GM18870 (cell line): ENCODE results near the gene UVRAG.
"Not testable (repeated sequence)": the region's sequence is repeated elsewhere in the genome, so short reads cannot be mapped to it uniquely, and the experiment has no call there.

Experiments
- ATAC-seq: cut with Tn5 transposase; IDR thresholded peaks from one replicate; pipeline ENCODE4 v1.9.1; 2021; ENCODE audit warnings: moderate library complexity; ENCODE audit not compliant: unreplicated experiment

UVRAG gene

DNA sequence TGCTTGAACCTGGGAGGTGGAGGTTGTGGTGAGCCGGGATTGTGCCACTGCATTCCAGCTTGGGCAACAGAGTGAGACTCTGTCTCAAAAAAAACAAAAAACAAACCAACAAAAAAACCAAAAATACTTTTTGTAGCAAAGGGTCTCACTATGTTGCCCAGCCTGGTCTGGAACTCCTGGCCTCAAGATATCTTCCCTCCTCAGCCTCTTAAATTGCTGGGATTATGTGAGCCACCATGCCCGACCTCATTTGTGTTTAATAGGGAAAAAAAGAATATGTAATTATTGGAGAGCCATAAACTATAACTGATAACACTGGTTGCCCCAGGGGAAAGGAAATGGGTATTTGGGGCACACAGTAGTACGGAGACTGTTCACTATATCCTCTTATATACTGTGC lies 19.7 kb downstream of the UVRAG start:
- no peak for ATAC-seq

DNA sequence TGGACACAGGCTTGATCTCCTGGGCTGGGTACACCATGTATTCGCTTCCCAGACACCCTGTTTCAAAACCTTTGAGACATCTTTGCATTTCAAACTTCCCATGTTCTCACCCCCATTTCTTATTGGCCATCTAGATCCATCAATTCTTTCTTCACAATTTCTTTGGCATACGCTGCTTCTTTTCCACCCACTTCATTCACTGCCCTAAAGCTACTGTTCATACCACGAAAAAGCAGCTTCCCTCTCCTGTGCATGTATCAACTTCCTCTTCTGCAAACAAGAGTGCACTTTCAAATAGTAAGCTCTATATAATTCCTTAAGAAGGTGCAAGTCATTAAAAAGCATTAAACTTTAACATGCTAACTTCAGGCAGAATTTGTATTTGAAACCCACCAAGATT lies 21.4 kb downstream of the UVRAG start:
- no peak for ATAC-seq

DNA sequence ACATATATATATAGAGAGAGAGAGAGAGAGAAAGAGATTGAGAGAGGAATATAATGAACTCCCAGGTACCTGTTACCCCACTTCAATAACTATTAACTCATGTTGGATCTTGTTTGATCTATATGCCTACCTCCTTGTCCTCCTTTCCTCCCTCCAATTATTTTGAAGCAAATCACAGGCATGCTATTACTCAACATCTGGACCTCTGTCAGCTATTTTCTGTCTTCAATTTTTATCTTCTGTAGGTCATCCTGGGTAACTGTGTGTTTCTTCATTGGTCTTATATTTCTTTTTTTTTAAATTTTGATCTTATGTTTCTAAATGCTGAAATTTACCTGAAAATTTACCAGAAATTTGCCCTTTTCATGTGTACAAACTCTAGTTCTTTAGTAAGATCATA lies 24.8 kb downstream of the UVRAG start:
- ATAC-seq = no peak

DNA sequence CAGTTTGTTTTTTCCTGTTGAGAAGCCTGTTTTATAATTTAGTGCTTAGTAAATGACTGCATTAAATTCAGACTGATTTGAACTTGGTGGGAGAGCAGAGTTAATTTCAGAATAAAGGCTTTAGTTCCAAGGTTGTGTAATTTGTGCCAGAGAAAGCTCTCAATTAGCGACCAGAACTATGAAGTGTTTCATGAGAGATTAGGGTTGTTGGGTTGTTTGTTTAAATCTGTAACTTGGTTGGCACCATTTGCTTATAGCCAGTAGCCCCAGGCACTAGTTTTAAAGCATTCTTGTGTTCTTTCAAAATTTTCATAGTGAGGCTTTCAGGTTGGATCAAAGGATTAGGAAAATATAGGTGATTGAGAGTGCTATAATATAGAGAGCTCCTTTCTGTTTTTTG lies 25.5 kb downstream of the UVRAG start:
- ATAC-seq = no peak

DNA sequence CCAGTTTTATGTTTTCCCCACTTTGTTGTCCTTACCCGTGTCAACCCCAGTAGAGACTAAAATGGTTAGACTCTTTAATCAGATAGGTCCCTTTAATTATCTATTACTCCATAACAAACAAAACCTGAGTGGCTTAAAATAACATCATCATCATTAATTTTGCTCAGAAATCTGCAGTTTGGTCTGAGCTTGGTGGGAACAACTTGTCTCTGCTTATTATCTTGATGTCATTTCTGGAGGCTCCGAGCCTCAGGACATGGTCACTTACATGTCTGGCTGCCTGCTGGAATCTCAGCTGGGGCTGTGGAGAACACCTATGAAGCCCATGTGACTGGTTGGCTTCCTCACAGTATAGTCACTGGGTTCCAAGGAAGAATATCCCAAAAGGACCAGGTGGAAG lies 26.7 kb downstream of the UVRAG start:
- no peak for ATAC-seq

DNA sequence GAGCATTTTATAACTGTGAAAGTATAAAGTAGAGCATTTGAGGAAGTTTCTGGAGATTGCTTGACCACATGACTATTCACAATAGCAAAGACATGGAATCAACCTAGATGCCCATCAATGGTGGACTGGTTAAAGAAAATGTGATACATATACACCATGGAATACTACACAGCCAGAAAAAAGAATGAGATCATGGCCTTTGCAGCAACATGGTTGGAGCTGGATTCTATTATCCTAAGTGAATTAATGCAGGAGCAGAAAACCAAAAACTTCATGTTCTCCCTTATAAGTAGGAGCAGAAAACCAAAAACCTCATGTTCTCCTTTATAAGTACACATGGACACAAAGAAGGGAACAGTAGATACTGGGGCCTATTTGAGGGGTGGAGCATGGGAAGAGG lies 30.3 kb downstream of the UVRAG start:
- ATAC-seq = no peak

DNA sequence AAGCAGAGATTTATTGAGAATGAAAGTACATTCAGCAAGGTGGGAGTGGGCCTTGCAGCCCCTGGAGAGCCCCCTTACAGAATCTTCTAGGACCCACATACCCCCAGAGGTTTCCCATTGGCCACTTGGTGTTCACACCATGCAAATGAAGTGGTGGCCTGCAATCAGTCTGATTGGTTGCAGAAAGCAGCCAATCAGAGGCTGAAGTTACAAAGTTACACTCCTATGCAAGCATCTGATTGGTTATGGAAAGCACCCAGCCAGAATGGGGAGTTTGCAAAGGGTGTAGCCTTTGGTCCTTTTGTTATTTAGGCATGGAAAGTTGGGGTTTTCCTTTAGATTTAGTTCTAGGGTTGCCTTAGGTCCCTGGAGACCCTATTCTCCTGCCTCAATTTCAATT lies 34.9 kb downstream of the UVRAG start:
- ATAC-seq = no peak

DNA sequence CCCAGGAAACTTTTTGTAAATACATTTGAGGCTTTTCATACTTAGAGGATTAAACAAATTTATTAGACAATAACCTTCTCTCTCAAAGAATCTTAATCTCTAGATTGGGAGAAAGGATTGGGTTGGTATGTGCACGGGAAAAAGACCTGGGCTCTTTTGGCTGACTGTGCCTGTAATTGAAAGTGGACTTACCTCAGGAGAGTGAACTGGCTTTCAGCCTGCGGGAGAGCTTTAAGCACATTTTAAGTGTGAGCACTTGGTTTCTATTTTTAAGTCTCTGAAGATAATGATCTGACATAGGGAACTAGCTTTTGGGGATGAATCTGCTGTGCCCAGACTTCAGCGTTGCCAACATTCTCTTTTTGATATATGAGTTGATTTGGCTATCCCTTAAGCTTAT lies 35.8 kb downstream of the UVRAG start:
- no peak for ATAC-seq

DNA sequence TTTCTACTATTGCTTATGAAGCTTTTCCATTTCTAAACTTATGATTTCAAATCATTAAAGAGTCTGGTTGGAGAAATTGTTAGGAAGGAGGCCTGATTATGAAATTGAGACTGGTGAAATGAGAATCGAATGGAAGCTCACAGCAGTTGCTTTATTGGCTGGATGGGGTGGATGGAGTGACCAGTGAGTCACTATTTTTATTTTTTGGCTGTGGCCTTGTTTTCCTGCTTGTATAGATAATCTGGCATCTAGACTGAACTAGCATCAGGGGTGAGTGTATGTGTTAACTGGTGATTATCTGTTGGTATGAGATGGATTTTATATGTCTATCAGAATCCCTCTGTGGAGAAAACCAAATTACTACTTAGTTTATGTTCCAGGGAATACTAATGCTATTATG lies 36.2 kb downstream of the UVRAG start:
- ATAC-seq = no peak

DNA sequence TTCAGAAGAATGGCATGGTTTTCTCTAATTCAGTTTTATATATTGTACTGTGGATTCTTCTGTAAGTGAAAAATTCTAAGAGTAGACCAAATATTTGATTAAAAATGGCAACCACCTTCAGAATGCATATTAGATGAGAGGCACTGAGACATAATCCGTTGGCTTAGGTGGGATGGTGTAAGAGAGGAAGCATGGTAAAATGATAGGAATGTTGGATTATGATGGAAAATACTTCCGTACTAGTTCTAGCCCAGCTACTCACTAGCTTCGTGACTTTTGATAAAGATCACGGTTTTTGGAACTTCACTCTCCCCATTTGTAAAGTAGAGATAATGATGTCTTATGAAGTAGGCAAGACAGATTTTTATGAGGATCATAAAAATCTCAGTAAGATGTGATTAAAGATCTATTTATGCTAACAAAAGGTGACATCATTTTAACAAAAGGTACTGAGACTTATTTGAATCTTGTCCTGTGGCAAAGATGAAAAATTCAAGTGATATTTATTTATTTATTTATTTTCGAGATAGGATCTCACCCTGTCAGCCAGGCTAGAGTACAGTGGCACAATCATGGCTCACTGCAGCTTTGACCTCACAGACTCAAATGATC lies 37.5 kb downstream of the UVRAG start:
- ATAC-seq = no peak

DNA sequence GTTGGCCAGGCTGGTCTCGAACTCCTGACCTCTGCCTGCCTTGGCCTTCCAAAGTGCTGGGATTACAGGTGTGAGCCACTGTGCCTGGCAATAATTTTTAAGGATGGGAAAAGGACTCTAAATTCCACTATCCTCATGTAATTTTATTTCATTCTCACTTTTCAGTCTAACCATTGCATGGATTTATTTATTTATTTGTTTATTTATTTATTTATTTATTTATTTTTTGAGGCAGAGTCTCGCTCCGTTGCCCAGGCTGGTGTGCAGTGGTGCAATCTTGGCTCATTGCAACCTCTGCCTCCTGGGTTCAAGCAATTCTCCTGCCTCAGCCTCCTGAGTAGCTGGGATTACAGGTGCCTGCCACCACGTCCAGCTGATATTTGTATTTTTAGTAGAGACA lies 38.6 kb downstream of the UVRAG start:
- not testable (repeated sequence) for ATAC-seq

DNA sequence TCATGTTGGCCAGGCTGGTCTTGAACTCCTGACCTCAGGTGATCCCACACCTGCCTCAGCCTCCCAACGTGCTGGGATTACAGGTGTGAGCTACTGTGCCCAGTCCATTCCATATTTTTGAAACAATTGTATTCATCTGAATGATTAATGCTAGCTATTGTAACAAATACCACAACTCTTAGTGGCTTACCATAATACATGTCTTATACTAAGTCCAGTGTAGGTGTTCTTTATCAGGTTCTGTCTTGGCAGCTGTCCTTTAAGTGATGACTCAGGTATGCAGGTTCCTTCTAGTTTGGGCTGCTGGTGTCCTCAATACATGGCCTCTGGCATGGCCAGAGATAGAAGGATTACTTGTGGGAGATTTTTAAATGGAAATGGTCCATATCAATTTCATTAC lies 39.0 kb downstream of the UVRAG start:
- no peak for ATAC-seq

DNA sequence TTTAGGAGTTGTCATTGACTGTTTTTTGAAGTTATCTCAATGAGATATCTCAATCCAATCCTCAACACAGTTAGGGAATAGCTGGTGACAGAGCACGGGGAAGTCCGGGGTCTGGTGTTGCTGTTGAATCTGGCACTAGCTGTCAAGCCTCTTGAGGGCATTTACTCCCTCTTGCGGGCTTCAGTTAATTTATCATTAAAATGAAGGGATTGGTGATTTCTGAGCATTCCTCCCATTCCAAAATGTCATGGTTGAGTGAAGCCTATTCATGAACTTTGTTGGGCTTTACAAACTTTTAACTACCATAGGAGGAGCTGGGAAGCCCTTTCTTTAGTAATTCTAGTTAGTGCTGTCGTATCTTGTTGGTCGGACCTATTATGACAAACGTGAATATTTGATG lies 40.2 kb downstream of the UVRAG start:
- ATAC-seq = no peak

DNA sequence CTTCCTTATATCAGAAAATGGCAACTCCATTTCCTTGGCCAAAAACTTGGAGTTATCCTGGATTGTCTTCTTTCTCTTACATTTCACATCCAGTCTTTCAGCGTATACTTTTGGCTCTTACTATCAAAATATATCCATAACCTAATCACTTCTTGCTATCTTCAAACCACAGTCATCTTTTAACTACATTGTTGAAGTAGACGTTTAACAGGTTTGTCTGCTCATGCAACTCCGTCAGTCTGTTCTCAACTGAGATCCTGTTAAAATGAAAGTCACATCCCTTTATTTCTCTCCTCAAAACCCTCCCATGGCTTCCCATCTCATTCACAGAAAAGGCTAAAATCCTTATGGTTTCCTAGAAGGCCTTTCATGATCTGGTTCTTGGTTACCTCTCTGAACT lies 41.9 kb downstream of the UVRAG start:
- no peak for ATAC-seq

DNA sequence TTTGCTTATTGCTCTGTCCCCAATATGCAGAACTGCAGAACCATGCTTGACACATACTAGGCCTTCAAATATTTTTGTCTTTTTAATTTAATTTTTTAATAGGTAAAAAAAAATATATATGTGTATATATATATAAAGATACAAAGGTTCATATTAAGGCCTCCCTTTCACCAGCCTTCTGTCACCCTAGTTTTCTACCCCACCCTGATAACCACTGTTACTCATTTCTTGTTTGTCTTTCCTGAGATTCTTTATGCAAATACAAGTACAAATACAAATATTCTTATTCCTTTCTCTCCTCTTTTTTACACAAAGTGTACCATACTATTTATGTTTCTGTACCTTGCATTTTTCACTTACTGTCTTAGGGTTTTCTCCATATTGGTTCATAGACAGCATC lies 43.0 kb downstream of the UVRAG start:
- ATAC-seq = no peak

DNA sequence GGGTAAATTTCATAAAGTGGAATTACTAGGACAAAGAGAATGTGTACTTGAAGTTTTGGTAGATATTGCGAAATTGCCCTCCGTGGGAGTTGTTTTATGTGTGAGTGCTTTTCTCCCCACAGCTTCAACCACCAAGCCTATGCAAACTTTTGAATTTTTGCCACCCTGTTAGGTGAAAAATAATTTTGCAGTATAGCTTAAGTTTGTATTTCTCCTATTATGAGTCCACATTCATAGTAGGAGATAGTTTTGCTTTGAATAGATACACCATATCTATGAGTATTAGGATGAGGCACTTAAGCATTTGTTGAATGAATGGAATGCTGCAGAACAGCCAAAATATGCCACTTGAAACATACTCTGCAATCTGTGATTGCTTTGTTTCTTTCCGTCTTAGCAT lies 43.6 kb downstream of the UVRAG start:
- ATAC-seq = no peak

DNA sequence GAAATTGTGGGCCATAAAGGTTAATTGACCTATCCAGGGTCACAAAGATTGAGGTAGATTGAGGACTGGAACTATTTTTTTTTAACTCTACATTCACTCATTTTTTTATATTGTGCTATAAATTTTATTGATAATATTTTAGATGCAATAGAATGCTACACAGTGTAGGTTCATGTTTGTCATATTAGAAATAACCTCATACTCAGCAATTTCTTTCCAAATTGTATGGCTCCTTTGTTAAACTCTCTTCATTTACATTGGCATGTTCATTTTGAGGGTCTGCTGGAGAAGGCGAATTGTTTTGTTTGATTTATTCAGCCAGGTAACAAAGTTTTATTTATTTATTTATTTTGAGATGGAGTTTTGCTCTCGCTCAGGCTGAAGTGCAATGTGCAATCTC lies 44.6 kb downstream of the UVRAG start:
- ATAC-seq = no peak

DNA sequence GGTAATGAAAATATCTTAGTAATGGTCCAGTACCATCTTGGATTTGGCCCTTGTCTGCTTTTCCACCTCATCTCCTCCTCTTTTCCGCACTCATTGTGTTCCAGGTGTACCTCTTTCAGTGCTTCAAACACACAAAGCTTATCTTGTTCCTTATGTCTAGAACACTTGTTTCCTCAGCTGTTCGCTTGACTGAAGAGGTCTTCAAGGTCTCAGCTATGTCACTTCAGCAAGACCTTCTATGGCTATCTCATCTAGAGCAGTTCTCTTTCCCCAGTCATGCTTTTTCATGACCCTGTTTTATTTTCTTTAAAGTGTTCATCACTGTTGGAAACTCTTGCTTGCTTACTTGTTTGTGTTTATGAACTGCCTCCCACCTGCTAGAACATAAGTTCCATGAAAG lies 47.4 kb downstream of the UVRAG start:
- no peak for ATAC-seq

DNA sequence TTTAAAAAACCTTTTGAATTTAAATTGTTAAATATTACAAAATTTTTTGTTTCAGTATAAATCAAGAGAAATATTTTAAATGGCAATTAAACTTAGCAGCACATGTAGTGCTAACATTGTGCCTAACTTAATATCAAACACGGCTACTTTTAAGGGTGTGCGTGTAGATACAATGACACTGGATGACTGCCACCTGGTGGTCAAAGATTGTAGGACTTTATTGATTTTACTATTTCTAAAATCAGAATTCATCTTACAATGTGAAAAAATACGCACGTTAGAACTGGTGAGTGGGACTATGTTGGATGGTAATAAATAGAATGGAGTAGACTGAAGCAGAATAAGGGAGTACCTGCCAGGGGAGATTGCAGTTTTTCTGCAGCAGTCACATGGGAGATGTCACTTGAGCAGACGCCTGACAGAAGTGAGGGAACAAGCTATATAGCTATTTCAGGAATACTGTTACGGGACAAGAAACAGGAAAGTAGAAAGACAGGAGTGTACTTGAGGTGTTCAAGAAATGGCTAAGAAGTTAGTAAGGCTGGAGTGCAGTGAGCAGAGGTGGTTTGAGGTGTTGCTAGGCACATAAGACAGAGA lies 52.9 kb downstream of the UVRAG start:
- no peak for ATAC-seq

DNA sequence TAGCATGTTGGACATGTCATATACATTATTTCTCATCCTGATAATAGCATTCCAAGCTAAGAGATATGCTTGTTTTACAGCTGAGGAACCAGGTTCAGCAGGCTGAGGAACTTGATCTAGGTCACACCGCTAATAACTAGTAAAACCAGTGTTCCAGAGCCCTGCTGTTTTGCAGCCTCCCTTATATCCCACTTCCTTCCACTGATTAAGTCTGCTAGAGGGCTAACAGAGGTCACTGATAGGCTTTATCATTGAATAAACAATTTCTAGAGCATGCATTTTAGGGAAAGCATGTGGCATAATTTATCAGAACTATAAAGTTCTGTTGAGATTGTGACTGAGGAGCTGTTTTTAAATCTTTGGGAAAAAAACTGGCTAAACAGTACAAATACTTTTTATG lies 54.0 kb downstream of the UVRAG start:
- no peak for ATAC-seq

DNA sequence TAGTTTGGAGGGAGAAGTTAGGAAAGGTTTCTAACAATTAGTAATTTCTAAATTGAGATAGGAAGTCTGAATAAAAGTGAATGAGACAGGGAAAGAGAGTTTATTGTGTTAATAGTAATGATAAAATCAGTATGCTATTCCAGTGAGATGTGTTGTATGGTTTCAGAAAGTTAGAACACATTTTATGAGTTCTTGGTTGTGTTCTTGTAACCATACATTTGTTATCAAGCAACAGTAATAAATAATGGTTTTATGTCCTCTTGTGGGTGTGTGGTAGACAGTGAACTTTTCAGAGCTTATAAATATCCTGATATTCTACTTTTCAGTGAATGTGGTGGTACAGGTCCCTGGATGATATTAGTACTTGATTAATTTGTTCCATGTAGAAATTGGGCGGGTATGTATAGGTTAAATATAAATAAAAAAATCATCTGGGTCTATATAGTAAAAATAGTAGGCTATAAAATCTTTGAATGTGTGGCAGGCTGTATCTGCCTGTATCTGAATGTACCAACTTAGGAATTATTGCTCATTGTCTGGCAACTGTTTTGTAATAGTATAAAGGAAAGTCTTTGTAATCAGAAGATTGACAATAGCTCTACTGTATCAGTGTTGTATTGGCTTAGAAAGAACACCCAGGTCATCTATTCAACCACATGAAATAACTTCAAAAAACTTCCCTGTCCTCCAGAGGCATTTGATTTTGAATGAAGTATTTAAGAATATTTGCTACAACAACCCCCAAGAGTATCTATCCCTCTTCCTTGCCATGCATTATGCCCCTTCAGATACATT lies 54.8 kb downstream of the UVRAG start:
- ATAC-seq = no peak

DNA sequence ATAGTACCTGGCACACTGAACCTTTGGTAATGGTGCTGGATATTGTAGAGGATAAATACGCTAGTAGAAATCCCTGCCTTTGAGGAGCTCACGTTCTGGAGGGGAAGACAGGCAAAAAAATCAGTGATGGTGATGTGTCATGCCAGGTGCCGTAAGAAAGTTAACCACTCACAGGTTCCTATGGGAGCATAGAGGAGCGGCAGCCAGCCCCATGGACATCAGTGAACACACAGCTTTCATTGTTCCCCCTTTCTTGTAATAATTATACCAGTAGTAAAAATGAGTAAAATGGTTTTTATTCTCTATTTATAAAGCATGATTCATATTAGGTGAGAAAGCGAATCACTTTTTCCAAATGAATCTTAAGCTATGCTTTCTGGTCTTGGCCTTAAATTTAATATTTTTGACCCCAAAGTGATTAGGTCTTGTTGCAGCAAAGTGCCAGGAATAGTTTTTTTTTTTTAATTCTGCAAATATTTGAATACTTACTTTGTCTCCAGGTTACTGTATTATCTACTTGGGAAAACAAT lies 57.9 kb downstream of the UVRAG start:
- no peak for ATAC-seq
